ENCODE data around the gene DDX4. TPM values are rescaled to one million over a fixed set of nuclear protein-coding genes. Genes with fewer than 3 reads are reported as not detected.
"Not testable (repeated sequence)": the region's sequence is repeated elsewhere in the genome, so short reads cannot be mapped to it uniquely, and the experiment has no call there.

Gene DDX4
- under 1 TPM in 3 of 4 donors, not detected in 1; 0.04 to 0.21 (median 0.10) TPM for polyA plus RNA-seq (ENCODE audit: insufficient read length in 4 of 4)

- DNase-seq (ENCODE audit: low read depth in 4 of 4, low spot score in 3 of 4), result no peak
Observed at GRCh38 chr5:55737793-55738192, at the start of gene DDX4. TSS of gene DDX4 (plus strand) at chr5:55738061. CDS start at chr5:55738964, 903 bp downstream.

- peak in 3 of 4 donors; percentile 29 to 51 (median 41) for DNase-seq (ENCODE audit: low read depth in 4 of 4, low spot score in 3 of 4)
Observed at GRCh38 chr5:55691265-55692105, 46.4 kb upstream of the DDX4 start.

DNA sequence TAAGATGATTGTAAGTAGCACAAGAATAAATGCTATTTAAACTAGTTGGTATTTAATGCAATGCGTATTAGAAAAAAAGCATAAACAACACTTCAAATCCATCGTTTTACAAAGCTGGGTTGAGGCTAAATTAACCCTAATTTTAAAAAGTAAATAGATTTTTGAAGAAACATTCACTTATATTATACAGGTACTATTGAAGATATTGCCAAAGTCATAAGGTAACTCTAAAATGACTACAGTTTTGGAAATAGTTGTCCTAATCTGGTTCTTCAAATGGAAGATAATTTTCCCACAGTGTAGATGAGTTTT, 45.8 kb upstream of the DDX4 start:
- DNase-seq (ENCODE audit: low read depth in 4 of 4, low spot score in 3 of 4), result no peak

GRCh38 chr5:55692509-55692908, 45.4 kb upstream of the DDX4 start:
- no peak for DNase-seq (ENCODE audit: low read depth in 4 of 4, low spot score in 3 of 4)

DNA sequence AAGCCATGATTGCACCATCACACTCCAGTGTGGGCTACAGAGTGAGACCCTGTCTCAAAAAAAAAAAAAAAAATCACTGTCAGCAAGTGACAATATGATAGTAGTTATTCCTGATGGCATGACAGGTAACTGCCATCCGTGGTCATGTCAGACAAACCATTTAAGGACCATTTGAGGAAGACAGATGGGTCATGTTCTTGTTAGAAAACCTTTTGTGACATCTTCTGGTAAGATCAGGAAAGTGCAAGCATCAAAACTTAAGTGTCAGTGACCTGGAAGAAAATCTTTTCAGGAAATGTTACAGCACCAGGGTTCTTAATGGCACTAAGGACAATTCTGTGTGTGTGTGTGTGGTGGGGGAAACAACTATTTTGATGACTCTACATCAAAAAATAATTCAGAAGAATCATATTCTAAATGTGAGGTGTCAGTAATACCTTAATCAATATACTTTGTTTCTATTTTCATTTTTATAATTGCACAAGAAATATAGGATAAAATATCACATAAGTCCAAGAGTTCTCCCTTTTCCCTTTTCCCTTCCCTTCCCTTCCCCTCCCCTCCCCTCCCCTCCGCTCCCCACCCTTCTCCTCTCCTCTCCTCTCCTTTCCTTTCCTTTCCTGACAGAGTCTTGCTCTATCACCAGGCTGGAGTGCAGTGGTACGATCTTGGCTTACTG, 43.6 kb upstream of the DDX4 start:
- no peak for DNase-seq (ENCODE audit: low read depth in 4 of 4, low spot score in 3 of 4)

- not testable (repeated sequence) for DNase-seq (ENCODE audit: low read depth in 4 of 4, low spot score in 3 of 4)
Observed at GRCh38 chr5:55696704-55697103, 41.2 kb upstream of the DDX4 start.

DNA sequence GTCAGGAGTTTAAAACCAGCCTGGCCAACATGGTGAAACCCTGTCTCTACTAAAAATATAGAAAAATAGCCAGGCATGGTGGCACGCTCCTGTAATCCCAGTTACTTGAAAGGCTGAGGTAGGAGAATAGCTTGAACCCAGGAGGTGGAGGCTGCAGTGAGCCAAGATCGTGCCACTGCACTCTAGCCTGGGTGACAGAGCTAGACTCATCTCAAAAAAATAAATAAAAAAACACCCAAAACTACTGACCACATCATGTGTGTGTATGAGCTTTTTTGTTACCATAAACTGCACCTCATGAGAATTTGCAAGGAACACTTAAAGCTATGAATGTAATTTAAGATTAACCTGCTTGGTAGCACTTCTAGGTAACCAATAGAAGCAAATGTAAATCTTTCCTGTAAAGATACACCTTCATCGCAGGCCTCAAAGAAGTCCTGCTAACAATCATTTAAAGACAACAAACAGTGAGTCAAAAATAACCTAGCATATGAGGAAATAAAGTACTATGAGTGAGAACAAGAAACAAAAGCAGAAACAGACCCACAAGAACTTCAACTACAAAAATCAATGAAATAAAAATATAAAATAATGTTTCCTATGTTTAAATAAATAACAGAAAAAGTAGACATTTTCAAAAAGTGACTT, 38.7 kb upstream of the DDX4 start:
- DNase-seq (ENCODE audit: low read depth in 4 of 4, low spot score in 3 of 4), result no peak

GRCh38 chr5:55700745-55701144, 37.1 kb upstream of the DDX4 start:
- no peak for DNase-seq (ENCODE audit: low read depth in 4 of 4, low spot score in 3 of 4)

- DNase-seq (ENCODE audit: low read depth in 4 of 4, low spot score in 3 of 4), result no peak
Observed at GRCh38 chr5:55701462-55702103, 36.3 kb upstream of the DDX4 start.

GRCh38 chr5:55702598-55703345, 35.1 kb upstream of the DDX4 start:
- no peak for DNase-seq (ENCODE audit: low read depth in 4 of 4, low spot score in 3 of 4)

DNA sequence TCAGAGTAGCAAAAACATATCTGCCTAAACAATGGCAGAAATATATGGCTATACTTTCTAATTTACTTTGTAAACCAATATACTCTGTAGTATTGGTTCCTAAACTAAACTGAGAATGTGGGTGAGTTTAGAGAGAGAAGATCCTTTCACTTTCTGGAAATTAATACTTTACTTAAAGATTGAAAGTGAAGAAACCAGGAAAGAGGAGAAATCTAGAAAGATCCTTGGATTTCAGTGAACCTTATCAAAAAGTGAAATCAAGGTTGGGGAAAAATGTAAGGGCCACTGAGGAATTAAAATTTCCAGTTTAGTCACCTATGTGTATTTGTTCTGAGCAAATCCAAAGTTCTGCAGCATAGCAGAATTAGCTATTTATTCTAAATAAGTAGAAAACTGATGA, 31.6 kb upstream of the DDX4 start:
- DNase-seq (ENCODE audit: low read depth in 4 of 4, low spot score in 3 of 4), result no peak

- no peak for DNase-seq (ENCODE audit: low read depth in 4 of 4, low spot score in 3 of 4)
Observed at GRCh38 chr5:55708732-55709131, 29.1 kb upstream of the DDX4 start.

GRCh38 chr5:55711507-55712022, 26.3 kb upstream of the DDX4 start:
- no peak for DNase-seq (ENCODE audit: low read depth in 4 of 4, low spot score in 3 of 4)

GRCh38 chr5:55712023-55712859, 25.6 kb upstream of the DDX4 start, which contains the start of gene SLC38A9:
TSS of gene SLC38A9 (minus strand) at chr5:55712324. CDS start at chr5:55697958, 14,366 bp downstream.
- DNase-seq (ENCODE audit: low read depth in 4 of 4, low spot score in 3 of 4), result peak; percentile 83 to 93 (median 90)

DNA sequence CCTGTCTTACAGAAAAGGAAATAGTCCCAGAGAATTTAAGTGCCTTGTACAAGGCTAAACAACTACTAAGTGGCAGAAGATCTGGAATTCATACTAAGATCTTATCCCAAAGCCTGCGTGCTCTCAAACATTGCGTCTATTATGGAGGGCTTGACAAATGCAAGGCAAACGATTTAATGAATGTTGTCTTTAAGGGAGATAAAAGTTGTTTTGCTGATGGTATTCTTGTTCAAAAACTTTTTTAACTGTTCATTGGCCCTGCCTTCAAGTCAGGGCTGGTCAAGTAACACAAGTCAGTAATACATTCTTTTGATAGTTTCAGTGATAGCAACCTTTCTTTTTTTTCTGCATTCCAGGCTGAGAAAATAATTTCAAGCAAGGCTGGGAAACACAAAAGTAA, 24.0 kb upstream of the DDX4 start:
- DNase-seq (ENCODE audit: low read depth in 4 of 4, low spot score in 3 of 4), result no peak

DNA sequence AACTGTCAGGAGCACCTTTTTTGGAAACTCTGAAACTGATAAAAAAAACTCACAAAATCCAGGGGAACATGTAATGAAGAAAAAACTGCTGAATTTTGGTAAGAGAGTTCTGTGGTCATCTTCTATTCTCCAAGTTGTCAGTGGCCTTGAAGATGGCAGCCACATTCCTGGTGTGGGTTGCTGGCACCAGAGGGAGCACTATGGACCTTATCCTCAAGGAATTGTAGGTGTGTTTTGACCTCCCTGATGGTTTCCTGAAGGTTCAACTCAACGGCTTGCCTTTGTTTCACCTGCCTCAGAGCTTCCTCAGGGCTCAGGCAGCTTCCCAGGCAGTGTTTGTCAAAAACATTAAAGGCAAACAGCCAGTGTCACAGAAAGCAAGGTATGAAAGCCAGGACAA, 23.5 kb upstream of the DDX4 start:
- DNase-seq (ENCODE audit: low read depth in 4 of 4, low spot score in 3 of 4), result no peak

- no peak for DNase-seq (ENCODE audit: low read depth in 4 of 4, low spot score in 3 of 4)
Observed at GRCh38 chr5:55714749-55715148, 23.1 kb upstream of the DDX4 start.

GRCh38 chr5:55715519-55716078, 22.3 kb upstream of the DDX4 start:
- no peak for DNase-seq (ENCODE audit: low read depth in 4 of 4, low spot score in 3 of 4)

- DNase-seq (ENCODE audit: low read depth in 4 of 4, low spot score in 3 of 4), result not testable (repeated sequence)
Observed at GRCh38 chr5:55719026-55719425, 18.8 kb upstream of the DDX4 start.
